Gastroesophageal sphincter (tissue), 4 donors: ENCODE results near the gene SDR39U1. TPM values are rescaled to one million over a fixed set of nuclear protein-coding genes. Genes with fewer than 3 reads are reported as not detected.

ENCODE experiments used
- ATAC-seq: fragments of 150-250 bp; one replicate; pipeline ENCODE4 v1.9.1; 2016; ENCODE audit warnings: mild to moderate bottlenecking, moderate library complexity
- H3K27ac ChIP-seq, 4 donors: fragments of 200-600 bp; sonication (generic) in 3 of 4; 1 replicate in 3 of 4; 2 replicates in 1 of 4; pipeline ENCODE4 v1.5.1; 2016 to 2019
- H3K27me3 ChIP-seq: fragments of 200-600 bp; sonication (generic); one replicate; pipeline ENCODE4 v1.5.1; 2019
- H3K36me3 ChIP-seq, 2 donors: fragments of 200-600 bp; sonication (generic); one replicate each; pipeline ENCODE4 v1.5.1; 2019; ENCODE audit warnings: control low read depth in 1 of 2
- H3K4me1 ChIP-seq, 3 donors: fragments of 200-600 bp; sonication (generic); 1 replicate in 2 of 3; 2 replicates in 1 of 3; pipeline ENCODE4 v1.5.1; 2016 to 2019; ENCODE audit warnings: control low read depth in 2 of 3
- H3K4me3 ChIP-seq, 2 donors: fragments of 200-600 bp; sonication (generic); one replicate each; pipeline ENCODE4 v1.5.1; 2019; ENCODE audit warnings: mild to moderate bottlenecking in 1 of 2, moderate library complexity in 1 of 2
- H3K9me3 ChIP-seq, 3 donors: fragments of 200-600 bp; sonication (generic); one replicate each; pipeline ENCODE4 v1.5.1; 2017 to 2019; ENCODE audit warnings: control low read depth in 2 of 3
- EP300 ChIP-seq: sonication (generic); formaldehyde crosslinking; IDR thresholded peaks from one replicate; pipeline ENCODE4 v1.6.1; 2017; ENCODE audit warnings: antibody characterized with exemption, mild to moderate bottlenecking
- POLR2A ChIP-seq, 2 donors: fragments of 450-650 bp; IDR thresholded peaks; one replicate each; pipeline ENCODE4 v1.6.1; 2017; ENCODE audit warnings: antibody characterized with exemption in 2 of 2, mild to moderate bottlenecking in 2 of 2, moderate library complexity in 1 of 2
- POLR2AphosphoS5 ChIP-seq: sonication (generic); formaldehyde crosslinking; IDR thresholded peaks from one replicate; pipeline ENCODE4 v1.6.1; 2017; ENCODE audit warnings: antibody characterized with exemption
- WGBS, 2 donors: methylation state at CpG; one replicate each; pipeline ENCODE4 v1.1.5; 2018; ENCODE audit warnings: low coverage in 1 of 2; 5-methylcytosine and 5-hydroxymethylcytosine counted together
- total RNA-seq, 4 donors: library from RNA; depleted of rRNA; stranded (reverse); fragments of >200 nt; gene quantifications; one replicate each; pipeline ENCODE4 v1.1.0, GENCODE V29; 2016
- TF ChIP-seq, protein P1 (sequence below), 4 experiments: fragments of 200-600 bp in 2 of 4; fragments of 450-650 bp in 2 of 4; sonication (generic) in 1 of 4; IDR thresholded peaks; one replicate each; pipeline ENCODE4 v1.5.1; 2017 to 2019; ENCODE audit warnings: antibody characterized with exemption in 4 of 4, mild to moderate bottlenecking in 2 of 4, moderate library complexity in 2 of 4

The SDR39U1 gene
- total RNA-seq, 4 donors from 2014 or later = 21.5 to 39.7 (median 31.3) TPM

DNA sequence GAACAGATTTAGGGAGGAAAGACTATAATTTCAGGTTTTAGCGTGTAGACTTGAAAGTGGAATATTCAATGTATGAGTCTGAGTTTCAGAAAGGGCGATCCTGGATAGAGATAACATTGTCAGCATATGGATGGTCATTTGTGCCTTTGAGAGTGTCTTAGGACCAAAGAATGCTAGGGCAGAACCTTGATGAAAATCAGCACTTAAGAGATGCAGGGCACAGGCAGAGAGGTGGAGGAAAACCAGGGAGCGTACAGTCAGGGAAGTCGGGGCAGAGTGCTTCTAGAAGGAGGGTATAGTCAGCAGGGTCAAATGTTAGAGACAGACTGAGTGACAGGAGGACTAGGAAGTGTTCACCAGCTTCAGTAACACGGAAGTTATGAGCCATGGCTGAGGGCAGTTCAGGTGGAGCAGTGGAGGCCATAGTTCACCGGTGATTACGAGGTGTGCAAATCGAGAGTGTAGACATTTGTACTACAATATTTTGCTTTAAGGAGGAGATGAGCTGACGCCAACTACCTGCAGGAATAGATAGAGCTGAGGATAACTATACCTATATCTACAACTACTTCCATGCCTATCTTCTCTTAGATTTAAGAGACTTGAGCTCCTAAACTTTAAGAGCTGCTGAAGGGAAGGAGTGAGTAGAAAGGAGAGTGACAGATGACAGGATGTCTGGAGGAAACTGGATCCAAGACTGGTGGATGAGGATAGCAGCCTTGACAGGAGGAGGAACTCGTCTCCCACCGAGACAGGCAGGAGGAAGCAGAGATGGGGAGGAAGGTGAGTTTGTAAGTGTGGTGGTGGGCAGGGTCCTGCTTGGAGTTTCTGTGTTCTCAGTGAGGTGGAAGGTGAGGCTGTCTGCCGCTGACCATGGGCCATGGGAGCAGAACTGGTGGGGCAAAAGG is 19.6 kb downstream of the SDR39U1 start:
- Histone ChIP-seq H3K4me1 (peaks cover 0 to 13% (median 4%) of the 10 kb centered on the region in 3 donors), H3K27me3 (peaks cover 37% of the 10 kb centered on the region), H3K9me3 (no peaks in the 10 kb centered on the region), H3K4me3 (no peak overlapping the region), H3K36me3 (no peaks in the 10 kb centered on the region), H3K27ac (no peak overlapping the region)
- no peak for ATAC-seq
- 76 to 81% methylated on average over 10 to 12 of the region's 12 CpGs for WGBS, 2 donors
- TF ChIP-seq, protein P1, sequence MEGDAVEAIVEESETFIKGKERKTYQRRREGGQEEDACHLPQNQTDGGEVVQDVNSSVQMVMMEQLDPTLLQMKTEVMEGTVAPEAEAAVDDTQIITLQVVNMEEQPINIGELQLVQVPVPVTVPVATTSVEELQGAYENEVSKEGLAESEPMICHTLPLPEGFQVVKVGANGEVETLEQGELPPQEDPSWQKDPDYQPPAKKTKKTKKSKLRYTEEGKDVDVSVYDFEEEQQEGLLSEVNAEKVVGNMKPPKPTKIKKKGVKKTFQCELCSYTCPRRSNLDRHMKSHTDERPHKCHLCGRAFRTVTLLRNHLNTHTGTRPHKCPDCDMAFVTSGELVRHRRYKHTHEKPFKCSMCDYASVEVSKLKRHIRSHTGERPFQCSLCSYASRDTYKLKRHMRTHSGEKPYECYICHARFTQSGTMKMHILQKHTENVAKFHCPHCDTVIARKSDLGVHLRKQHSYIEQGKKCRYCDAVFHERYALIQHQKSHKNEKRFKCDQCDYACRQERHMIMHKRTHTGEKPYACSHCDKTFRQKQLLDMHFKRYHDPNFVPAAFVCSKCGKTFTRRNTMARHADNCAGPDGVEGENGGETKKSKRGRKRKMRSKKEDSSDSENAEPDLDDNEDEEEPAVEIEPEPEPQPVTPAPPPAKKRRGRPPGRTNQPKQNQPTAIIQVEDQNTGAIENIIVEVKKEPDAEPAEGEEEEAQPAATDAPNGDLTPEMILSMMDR (IDR thresholded peaks at IDR 0.05) = no peak
- no peak for TF ChIP-seq EP300
- no peak for TF ChIP-seq POLR2AphosphoS5
- no peak for TF ChIP-seq POLR2A (IDR thresholded peaks at IDR 0.05)

DNA sequence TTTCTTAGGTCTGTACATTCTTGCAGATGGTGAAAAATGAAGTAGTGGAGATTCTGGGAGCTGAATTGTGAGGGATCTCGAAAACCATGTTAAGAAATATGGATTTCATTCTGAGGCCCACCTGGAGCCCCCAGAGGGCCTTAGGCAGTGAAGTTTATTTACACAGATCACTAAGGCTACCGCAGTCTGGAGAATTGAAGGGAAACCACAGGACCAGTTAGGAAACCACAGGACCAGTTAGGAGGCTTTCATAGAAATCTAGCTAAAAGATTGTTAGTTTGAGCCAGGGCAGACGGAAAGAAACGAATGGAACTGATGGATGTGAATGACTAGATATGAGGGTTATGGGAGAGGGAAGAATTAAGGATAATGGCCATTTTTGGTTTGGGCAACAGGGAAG is 20.3 kb downstream of the SDR39U1 start:
- no peak for ATAC-seq
- Histone ChIP-seq H3K27ac (no peak overlapping the region), H3K4me3 (no peak overlapping the region), H3K36me3 (no peaks in the 10 kb centered on the region), H3K4me1 (peaks cover 0 to 13% (median 4%) of the 10 kb centered on the region in 3 donors), H3K9me3 (no peaks in the 10 kb centered on the region), H3K27me3 (peaks cover 37% of the 10 kb centered on the region)
- TF ChIP-seq, protein P1 (IDR thresholded peaks at IDR 0.05) = no peak
- no peak for TF ChIP-seq POLR2AphosphoS5
- TF ChIP-seq EP300 = no peak
- TF ChIP-seq POLR2A (IDR thresholded peaks at IDR 0.05) = no peak
- WGBS, 2 donors = 50 to 59% methylated on average over 3 of the region's 4 CpGs

DNA sequence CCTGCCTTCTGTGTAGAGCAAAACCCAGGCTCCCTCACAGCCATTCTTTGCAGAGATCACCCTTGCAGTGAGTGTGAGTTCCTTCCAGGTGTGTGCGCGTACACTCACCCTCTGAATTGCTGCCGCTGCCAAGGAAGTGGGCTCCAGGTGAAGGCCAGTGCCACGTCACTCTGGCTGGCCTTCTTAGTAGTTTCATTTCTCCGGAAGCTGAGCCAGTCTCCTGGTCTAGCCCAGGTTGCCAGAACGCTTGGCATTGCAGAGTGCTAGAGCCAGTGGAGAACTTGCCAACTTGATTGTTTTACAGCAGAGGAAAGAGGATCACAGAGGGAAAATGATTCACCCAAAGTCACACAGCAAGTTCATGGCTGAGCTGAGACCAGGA is 24.1 kb downstream of the SDR39U1 start:
- 100% methylated on average over 1 of the region's 6 CpGs; no CpG with 5 or more reads in 1 of the 2 donors for WGBS, 2 donors
- TF ChIP-seq POLR2AphosphoS5 (no peak), POLR2A (IDR thresholded peaks at IDR 0.05) (peak in 1 of 2 donors; percentile 1), EP300 (no peak)
- TF ChIP-seq, protein P1 (IDR thresholded peaks at IDR 0.05) = no peak
- peak; percentile 14 for ATAC-seq

DNA sequence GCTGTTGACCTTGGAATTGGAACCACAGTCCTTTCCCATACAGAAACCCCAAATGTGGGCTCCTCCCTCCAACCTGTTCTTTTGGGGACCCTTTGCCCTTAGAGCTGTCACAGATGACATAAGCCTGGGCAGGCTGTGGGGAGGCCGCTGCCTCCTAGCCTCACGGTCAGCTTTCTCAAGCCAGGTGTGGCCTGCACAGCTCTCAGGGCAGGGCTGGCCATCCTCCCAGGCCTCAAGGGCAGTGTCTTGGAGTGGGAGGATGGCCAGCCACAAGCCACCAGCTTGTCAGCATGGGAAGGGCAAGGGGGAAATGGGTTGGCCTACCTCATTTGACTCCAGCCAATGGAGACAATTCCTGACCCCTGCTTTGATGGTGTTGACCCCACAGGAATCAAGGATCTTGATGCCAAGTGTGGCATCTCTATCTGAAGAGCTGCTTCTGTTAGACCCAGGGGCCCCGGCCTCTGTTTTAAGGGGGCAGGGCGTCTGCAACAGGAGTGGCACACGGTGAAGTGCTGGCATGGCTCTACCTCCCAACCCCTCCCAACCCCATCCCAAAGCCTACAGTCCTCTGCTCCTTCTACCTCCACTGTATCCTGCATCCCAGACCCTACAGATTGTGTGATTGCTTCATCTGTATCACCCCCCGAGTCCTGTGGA is 24.6 kb downstream of the SDR39U1 start:
- WGBS, 2 donors = 71 to 78% methylated on average over 1 to 4 of the region's 6 CpGs
- H3K4me3 ChIP-seq = no peak overlapping the region
- no peak overlapping the region for H3K27ac ChIP-seq
- H3K4me1 ChIP-seq = peaks cover 0 to 13% (median 0%) of the 10 kb centered on the region in 3 donors
- peaks cover 29% of the 10 kb centered on the region for H3K27me3 ChIP-seq
- H3K36me3 ChIP-seq = peaks cover 0 to 31% of the 10 kb centered on the region in 2 donors
- no peak for ATAC-seq
- no peaks in the 10 kb centered on the region for H3K9me3 ChIP-seq
- no peak for TF ChIP-seq EP300
- TF ChIP-seq, protein P1 (IDR thresholded peaks at IDR 0.05) = no peak
- no peak for TF ChIP-seq POLR2AphosphoS5
- no peak for TF ChIP-seq POLR2A (IDR thresholded peaks at IDR 0.05)

More for the DNA sequence above, 24.1 kb downstream of the SDR39U1 start:
- Histone ChIP-seq H3K27ac (no peak overlapping the region), H3K4me3 (no peak overlapping the region), H3K9me3 (no peaks in the 10 kb centered on the region), H3K36me3 (peaks cover 0 to 25% of the 10 kb centered on the region in 2 donors), H3K4me1 (peaks cover 0 to 13% (median 0%) of the 10 kb centered on the region in 3 donors), H3K27me3 (peaks cover 34% of the 10 kb centered on the region)
